Small intestine (tissue), 7 donors: Measurements from ENCODE around the gene MICA. TPM values are rescaled to one million over a fixed set of nuclear protein-coding genes. Genes with fewer than 3 reads are reported as not detected.
"Not testable (repeated sequence)": the region's sequence is repeated elsewhere in the genome, so short reads cannot be mapped to it uniquely, and the experiment has no call there.

Experiments
- DNase-seq, 2 donors: peaks; one replicate each; pipeline versions ENCODE4 v3.0.0 to v3.0.0-alpha.2; 2013
- FAIRE-seq: peaks from 2 replicates; lab custom pipeline; 2012; peaks lifted over from hg19 to GRCh38; lab: Jason Lieb, UNC
- H3K27ac ChIP-seq, 3 donors: one replicate each; pipeline ENCODE4 v1.5.1; 2013; ENCODE audit warnings: low read length in 2 of 3, mild to moderate bottlenecking in 2 of 3, control low read depth in 1 of 3, inconsistent platforms in 1 of 3, low read depth in 1 of 3, moderate library complexity in 1 of 3
- H3K27me3 ChIP-seq, 3 donors: one replicate each; pipeline ENCODE4 v1.6.1; 2013; ENCODE audit warnings: low read length in 3 of 3, inconsistent platforms in 1 of 3; ENCODE audit not compliant: control insufficient read depth in 3 of 3, insufficient read depth in 3 of 3
- H3K36me3 ChIP-seq, 3 donors: one replicate each; pipeline ENCODE4 v1.6.1; 2013; ENCODE audit warnings: low read length in 3 of 3, inconsistent platforms in 1 of 3, low read depth in 1 of 3, mild to moderate bottlenecking in 1 of 3, moderate library complexity in 1 of 3; ENCODE audit not compliant: control insufficient read depth in 3 of 3, insufficient read depth in 2 of 3
- H3K4me1 ChIP-seq, 3 donors: one replicate each; pipeline ENCODE4 v1.6.1; 2013; ENCODE audit warnings: low read length in 2 of 3, inconsistent platforms in 1 of 3, low read depth in 1 of 3, mild to moderate bottlenecking in 1 of 3, moderate library complexity in 1 of 3; ENCODE audit not compliant: control insufficient read depth in 3 of 3, insufficient read depth in 2 of 3
- H3K4me3 ChIP-seq, 3 donors: one replicate each; pipeline ENCODE4 v1.5.1; 2013; ENCODE audit warnings: low read length in 3 of 3, control low read depth in 1 of 3, inconsistent platforms in 1 of 3, low read depth in 1 of 3, mild to moderate bottlenecking in 1 of 3, moderate library complexity in 1 of 3
- H3K9me3 ChIP-seq, 2 donors: one replicate each; pipeline ENCODE4 v1.6.1; 2013; ENCODE audit warnings: low read depth in 1 of 2, low read length in 1 of 2; ENCODE audit not compliant: control insufficient read depth in 2 of 2, insufficient read depth in 1 of 2
- WGBS, 3 donors: extraction: QIAGEN DNeasy Blood & Tissue Kit; methylation state at CpG; one replicate each; pipeline ENCODE4 v1.1.7; 2013; 5-methylcytosine and 5-hydroxymethylcytosine counted together
- polyA plus RNA-seq, 4 donors: library from polyadenylated mRNA; stranded (reverse) in 3 of 4; unstranded in 1 of 4; fragments of 200-250 nt in 3 of 4; fragments of 120-200 nt in 1 of 4; gene quantifications; one replicate each; pipeline versions ENCODE4 v1.2.1 to v1.2.3, GENCODE V29; 2013
- donor health status: healthy with polysubstance abuse.
- donor health status: control.
- donor health status: control.
- donor health status: Bipolar disorder and iron deficiency.
- donor health status: healthy.

The MICA gene
- polyA plus RNA-seq, 4 donors = 3.1 to 28.6 (median 19.3) TPM

DNA sequence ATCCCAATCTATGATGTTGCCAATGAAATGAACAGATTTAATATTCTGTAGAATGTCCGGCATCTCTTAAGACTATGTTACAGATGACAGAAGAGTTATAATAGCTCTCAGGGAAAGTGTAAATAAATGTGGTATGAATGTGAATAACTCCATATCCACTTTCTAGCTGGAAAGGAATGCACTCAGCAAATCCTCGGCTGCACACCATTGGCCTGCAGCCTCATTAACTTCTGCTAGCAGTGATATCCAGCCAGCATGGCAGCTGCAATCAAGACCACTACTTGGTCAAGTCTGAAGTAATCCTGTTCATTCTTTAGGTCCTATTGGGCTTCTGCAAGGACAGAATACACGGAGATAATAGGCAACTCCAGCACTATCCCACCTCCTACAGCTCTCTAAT, 17.3 kb upstream of the MICA start:
- FAIRE-seq = no peak
- no peaks in the 10 kb centered on the region for H3K9me3 ChIP-seq
- H3K36me3 ChIP-seq = no peaks in the 10 kb centered on the region
- DNase-seq = no peak
- H3K27me3 ChIP-seq = peaks cover 0 to 11% (median 0%) of the 10 kb centered on the region in 3 donors
- no peak overlapping the region for H3K4me3 ChIP-seq
- H3K27ac ChIP-seq = no peak overlapping the region
- WGBS, 3 donors = 60 to 84% (median 77%) methylated on average over 3 of the region's 3 CpGs
- H3K4me1 ChIP-seq = no peaks in the 10 kb centered on the region

DNA sequence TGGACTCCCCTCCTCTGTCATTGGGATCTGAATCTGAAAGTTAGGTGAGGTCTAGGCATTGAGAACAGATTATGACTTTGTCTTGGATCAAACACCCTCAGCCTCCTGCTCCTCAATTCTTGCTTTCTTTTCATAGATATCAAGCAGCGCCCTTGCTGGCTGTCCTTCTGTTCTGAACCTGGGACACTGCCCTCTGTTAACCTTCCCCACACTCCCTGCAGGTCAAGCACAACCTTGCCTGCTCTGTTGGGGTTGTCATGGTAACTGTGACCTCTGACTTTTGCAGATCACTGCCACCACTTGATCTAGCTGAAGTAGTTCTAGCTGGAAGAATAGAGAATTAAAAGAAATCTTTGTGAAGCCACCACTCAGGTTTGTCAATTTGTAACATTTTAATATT, 16.4 kb upstream of the MICA start:
- DNase-seq = no peak
- Histone ChIP-seq H3K9me3 (no peaks in the 10 kb centered on the region), H3K27ac (no peak overlapping the region), H3K36me3 (no peaks in the 10 kb centered on the region), H3K27me3 (peaks cover 0 to 11% (median 0%) of the 10 kb centered on the region in 3 donors), H3K4me1 (no peaks in the 10 kb centered on the region), H3K4me3 (no peak overlapping the region)
- 54 to 86% (median 70%) methylated on average over 1 of the region's 1 CpG for WGBS, 3 donors
- FAIRE-seq = no peak

DNA sequence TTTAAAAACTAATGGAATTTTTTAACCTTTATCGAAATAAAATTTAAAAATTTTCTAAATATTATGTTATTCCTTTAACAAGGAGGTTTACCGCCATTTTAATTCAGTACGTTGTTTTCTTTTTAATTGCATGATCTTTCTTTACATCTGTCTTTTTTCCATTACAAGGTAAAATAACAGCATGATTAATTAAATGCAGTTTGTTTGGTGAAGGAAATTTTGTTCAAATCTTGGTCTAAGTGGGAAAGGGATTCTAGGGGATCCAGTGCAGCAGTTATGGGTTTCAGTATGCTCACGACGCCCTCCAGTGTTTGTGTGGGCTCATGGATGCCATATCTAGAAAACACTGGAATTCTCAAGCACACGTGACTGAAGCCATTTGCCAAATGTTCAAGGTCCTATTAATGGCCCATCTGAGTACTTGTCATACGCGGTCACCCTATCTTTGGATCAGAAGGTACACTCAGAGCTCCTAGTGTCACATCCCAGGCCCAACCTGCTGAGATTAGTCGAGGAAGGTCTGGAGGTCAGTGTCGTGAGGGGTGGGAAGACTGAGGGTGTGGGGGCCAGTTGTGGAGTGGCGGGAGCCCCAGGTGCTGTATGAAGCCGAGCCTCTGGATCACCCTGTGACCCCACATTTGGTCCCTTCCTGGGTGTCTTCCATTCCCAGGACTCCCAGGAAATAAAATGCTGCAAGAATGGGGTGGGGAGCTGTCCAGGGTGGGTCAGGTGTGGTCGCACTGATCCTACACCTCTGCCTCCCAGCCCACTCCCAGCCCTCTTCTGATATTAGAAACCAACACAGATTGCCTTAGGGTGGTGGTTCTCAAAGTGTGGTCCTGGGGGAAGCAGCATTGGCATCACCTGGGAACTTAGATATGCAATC, 14.2 kb upstream of the MICA start:
- not testable (repeated sequence) for H3K27me3 ChIP-seq, H3K4me1 ChIP-seq, H3K27ac ChIP-seq, H3K9me3 ChIP-seq, DNase-seq, H3K4me3 ChIP-seq, FAIRE-seq, H3K36me3 ChIP-seq
- WGBS, 3 donors = 44 to 83% (median 70%) methylated on average over 3 to 4 of the region's 13 CpGs

DNA sequence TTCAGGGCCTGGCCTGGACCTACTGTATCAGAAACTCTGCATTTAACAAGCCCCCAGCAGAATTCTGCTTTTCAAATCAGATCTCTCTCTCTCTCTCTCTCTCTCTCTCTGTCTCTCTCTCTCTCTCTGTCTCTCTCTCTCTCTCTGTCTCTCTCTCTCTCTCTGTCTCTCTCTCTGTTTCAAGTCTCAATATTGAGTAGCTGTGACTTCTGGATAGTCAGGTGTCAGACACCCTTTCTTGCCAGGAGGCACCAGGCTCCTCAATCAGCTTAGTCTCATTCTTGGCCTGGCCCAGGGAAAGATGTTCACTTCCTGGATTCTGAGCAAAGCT, 13.6 kb upstream of the MICA start:
- DNase-seq, H3K27me3 ChIP-seq, H3K4me1 ChIP-seq, H3K4me3 ChIP-seq, H3K36me3 ChIP-seq, FAIRE-seq, H3K27ac ChIP-seq, H3K9me3 ChIP-seq: not testable (repeated sequence)

DNA sequence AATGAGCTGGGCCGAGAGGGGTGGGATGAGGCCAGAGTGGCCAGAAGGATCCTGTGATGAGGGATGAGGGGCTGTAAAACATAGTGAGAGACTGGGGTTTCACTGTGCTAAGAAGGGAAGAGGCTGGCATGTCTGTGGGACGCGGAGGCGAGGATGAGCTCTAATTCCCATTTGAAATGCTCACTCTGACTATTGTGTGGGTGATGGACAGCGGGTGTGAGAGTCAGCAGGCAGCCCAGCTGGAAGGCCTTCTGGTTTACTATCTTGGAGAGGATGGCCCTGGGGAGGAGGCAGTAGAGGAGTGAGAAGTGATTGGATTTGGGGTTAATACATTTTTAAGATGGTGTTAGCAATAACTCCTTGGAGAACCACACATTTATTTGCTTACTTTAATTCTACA, 9.5 kb upstream of the MICA start:
- Histone ChIP-seq H3K27me3 (peaks cover 0 to 2% (median 0%) of the 10 kb centered on the region in 3 donors), H3K4me3 (no peak overlapping the region), H3K27ac (peak overlapping the region in 1 of 3 donors; percentile 64), H3K4me1 (peaks cover 0 to 2% (median 0%) of the 10 kb centered on the region in 3 donors), H3K9me3 (peaks cover 0 to 7% of the 10 kb centered on the region in 2 donors), H3K36me3 (no peaks in the 10 kb centered on the region)
- no peak for DNase-seq
- 70 to 84% (median 80%) methylated on average over 5 of the region's 5 CpGs for WGBS, 3 donors
- no peak for FAIRE-seq

DNA sequence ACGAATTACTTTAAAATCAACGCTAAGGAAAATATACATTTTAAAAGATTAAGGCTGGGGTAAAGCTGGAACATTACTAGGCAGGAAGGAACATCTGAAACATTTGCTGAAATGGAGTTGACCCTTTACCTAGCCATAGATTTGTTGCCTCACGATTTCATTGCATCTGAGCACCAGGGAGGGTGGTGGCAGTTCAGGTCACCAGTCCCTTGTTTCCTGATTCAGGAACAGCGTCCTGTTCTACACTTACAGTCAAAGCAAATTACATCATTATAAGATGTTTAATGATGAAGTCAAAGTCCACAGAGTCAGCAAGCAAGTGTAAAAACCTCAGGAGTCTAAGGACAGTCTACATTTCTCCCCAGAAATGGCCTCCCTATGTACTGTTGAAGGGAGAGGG, 9.0 kb upstream of the MICA start:
- peak; percentile 67 to 87 for DNase-seq
- WGBS, 3 donors = 20 to 54% (median 41%) methylated on average over 4 of the region's 4 CpGs

DNA sequence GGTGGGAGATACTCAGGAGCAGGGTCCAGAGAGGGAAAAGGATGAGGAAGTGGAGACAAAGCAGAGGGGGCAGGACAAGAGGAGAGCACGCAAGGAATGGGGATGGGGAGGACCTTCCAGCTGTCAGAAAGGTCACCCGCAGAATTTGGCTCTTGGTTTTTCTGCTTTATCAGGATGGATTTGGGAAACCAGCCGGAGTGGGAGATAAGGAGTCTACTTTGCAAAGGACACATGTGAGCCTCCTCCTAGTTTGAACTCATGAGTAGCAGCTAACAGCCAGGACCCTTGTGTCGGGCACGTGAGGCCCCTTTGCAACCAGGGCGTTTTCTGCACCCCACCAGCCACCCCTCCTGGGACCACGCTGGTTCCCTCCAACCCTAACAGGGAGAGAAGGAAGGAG, 7.6 kb upstream of the MICA start:
- Histone ChIP-seq H3K27ac (no peak overlapping the region), H3K4me3 (no peak overlapping the region), H3K4me1 (peaks cover 0 to 2% (median 0%) of the 10 kb centered on the region in 3 donors), H3K9me3 (peaks cover 0 to 7% of the 10 kb centered on the region in 2 donors), H3K27me3 (peaks cover 0 to 18% (median 0%) of the 10 kb centered on the region in 3 donors), H3K36me3 (no peaks in the 10 kb centered on the region)
- WGBS, 3 donors = 78 to 90% (median 82%) methylated on average over 7 of the region's 7 CpGs
- FAIRE-seq (no peak), DNase-seq (no peak)

More for the DNA sequence above, 9.0 kb upstream of the MICA start:
- Histone ChIP-seq H3K9me3 (peaks cover 0 to 7% of the 10 kb centered on the region in 2 donors), H3K36me3 (no peaks in the 10 kb centered on the region), H3K4me3 (no peak overlapping the region), H3K27me3 (peaks cover 0 to 3% (median 0%) of the 10 kb centered on the region in 3 donors), H3K4me1 (peaks cover 0 to 2% (median 0%) of the 10 kb centered on the region in 3 donors), H3K27ac (peak overlapping the region in 2 of 3 donors; percentile 64 to 70)
- FAIRE-seq = no peak

DNA sequence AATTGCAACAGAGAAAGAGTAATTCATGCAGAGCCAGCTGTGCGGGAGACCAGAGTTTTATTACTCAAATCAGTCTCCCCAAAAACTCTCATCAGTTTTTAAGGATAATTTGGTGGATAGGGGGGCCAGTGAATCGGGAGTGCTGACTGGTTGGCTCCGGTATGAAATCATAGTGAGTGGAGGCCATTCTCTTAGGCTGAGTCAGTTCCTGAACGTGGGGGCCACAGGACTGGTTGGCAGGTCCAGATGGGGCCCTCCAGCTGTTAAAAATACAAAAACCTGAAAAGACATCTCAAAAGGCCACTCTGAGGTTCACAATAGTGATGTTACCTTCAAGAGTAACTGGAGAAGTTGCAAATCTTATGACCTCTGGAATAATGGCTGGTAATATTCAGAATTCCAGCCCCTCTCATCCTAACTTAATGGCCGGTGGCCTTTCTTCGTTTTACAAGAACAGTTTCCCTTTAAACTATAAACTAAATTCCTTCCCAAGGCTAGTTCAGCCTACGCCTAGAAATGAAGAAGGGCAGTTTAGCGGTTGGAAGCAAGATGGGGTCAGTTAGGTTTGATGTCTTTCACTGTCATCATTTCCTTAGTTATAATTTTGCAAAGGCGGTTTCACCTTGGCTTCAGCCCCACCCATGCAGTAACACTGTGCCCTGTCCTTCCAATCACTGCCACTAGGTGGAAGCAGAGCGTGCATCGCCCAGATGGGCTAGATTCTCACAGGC, 6.8 kb upstream of the MICA start:
- H3K27ac ChIP-seq = peak overlapping the region in 2 of 3 donors; percentile 12 to 39
- no peaks in the 10 kb centered on the region for H3K36me3 ChIP-seq
- peaks cover 0 to 25% (median 0%) of the 10 kb centered on the region in 3 donors for H3K27me3 ChIP-seq
- WGBS, 3 donors = 37 to 40% (median 38%) methylated on average over 11 of the region's 11 CpGs
- peaks cover 0 to 2% (median 0%) of the 10 kb centered on the region in 3 donors for H3K4me1 ChIP-seq
- DNase-seq (peak; percentile 82 to 94), FAIRE-seq (no peak)
- H3K9me3 ChIP-seq = peaks cover 0 to 7% of the 10 kb centered on the region in 2 donors
- no peak overlapping the region for H3K4me3 ChIP-seq
